RWPE1 (cell line): Measurements from ENCODE around the gene AGER.
A peak's percentile ranks its signal among the peaks of the same experiment; 100 is the strongest.

Experiments used
- CTCF ChIA-PET: fragments of 350-600 bp; sonication (Branson Sonifier 250); formaldehyde crosslinking; extraction: SDS; loops from one replicate; lab custom pipeline; 2021; lab: Yijun Ruan, JAX
- POLR2A ChIA-PET: fragments of 400-600 bp; formaldehyde crosslinking; extraction: SDS; loops from one replicate; lab custom pipeline; 2020; ENCODE audit warnings: antibody characterized with exemption; ENCODE audit not compliant: low non-redundant PET; lab: Yijun Ruan, JAX
- DNase-seq: peaks from one replicate; pipeline ENCODE4 v3.0.0; 2012; ENCODE audit warnings: low spot score
- H3K27ac ChIP-seq: fragments of 450-650 bp; 2 replicates; pipeline ENCODE4 v1.5.1; 2017
- TF ChIP-seq, protein P1 (sequence below): fragments of 450-650 bp; conservative IDR thresholded peaks from 2 replicates; pipeline ENCODE4 v1.5.1; 2017; ENCODE audit warnings: low read depth, mild to moderate bottlenecking

The AGER gene

DNA sequence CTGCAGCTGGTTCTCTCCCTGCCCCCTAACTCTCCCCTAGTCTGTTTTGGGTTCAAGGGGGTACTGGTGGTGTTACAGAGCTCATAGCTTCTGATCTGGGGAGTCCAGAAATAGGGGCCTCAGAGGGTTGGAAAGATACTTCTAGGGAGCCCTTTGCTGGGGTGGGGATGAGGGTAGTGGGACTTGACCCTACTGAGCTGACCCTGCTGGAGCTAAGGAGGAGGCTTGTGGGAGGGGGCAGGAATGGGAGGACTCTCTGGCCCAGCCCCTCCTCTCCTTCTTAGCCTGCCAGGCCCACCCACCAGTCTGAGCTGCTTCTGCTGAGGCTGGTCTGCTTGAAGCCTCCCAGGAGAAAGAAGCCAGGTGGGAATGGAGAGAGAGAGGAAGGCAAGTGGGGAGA is 19.8 kb downstream of the AGER start, which contains the start of gene EGFL8:
Gene EGFL8 (plus strand): TSS at position 301 of the 400 bp plus-strand sequence. CDS start 1,571 bp downstream, outside the sequence.
- POLR2A ChIA-PET, result no interaction called here
- DNase-seq, result no peak

DNA sequence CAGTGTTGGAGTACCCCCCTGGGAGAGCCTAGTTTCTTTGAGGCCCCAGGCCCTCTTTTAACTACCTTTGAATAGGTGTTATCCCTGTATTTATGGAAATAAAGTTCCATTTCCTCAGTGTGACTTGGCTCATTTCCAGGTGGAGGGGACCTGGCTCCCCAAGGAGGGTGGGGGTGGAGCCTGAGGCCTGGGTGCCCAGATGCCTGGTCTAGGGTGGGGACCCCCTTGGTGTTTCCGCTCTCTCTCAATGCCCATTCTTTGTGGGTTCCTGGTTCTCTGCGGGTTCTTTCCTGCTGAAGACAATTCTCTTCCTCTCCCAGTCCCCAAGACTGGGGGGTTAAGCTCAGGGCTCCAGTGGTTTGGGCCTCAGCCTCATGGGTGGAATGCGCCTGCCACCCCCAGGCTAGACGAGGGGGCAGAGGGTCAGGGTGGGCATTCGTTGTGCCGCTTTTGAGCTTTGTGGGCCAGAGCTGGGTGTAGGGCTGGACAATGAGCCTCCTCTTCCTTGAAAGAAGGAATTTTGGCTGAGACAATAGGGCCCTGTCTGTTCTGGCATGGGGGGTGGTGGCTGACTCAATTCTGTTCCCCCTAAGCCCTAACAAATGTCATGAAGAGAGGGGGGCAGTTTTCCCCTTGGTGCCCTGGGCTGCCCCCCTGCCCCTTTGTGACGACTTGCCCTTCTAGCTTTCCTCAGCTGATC is 20.3 kb downstream of the AGER start:
- ChIA-PET POLR2A (no interaction called here), CTCF (interaction anchor here (0.9 kb wide), 1 partner anchor 28 kb away, joined by 3 read pairs; no protein-coding TSS in a partner anchor)
- no peak for DNase-seq
- TF ChIP-seq, protein P1, sequence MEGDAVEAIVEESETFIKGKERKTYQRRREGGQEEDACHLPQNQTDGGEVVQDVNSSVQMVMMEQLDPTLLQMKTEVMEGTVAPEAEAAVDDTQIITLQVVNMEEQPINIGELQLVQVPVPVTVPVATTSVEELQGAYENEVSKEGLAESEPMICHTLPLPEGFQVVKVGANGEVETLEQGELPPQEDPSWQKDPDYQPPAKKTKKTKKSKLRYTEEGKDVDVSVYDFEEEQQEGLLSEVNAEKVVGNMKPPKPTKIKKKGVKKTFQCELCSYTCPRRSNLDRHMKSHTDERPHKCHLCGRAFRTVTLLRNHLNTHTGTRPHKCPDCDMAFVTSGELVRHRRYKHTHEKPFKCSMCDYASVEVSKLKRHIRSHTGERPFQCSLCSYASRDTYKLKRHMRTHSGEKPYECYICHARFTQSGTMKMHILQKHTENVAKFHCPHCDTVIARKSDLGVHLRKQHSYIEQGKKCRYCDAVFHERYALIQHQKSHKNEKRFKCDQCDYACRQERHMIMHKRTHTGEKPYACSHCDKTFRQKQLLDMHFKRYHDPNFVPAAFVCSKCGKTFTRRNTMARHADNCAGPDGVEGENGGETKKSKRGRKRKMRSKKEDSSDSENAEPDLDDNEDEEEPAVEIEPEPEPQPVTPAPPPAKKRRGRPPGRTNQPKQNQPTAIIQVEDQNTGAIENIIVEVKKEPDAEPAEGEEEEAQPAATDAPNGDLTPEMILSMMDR, result no peak
- H3K27ac ChIP-seq, result peak overlapping the region; percentile 9; the same call in 1 of the 2 replicates

More for the DNA sequence above, 19.8 kb downstream of the AGER start, which contains the start of gene EGFL8:
- peak within 1 kb of the TSS; percentile 9; the same call in 1 of the 2 replicates for H3K27ac ChIP-seq
- CTCF ChIA-PET, result interaction anchor here (0.9 kb wide), 1 partner anchor 29 kb away, joined by 3 read pairs; no protein-coding TSS in a partner anchor
- TF ChIP-seq, protein P1, result no peak

DNA sequence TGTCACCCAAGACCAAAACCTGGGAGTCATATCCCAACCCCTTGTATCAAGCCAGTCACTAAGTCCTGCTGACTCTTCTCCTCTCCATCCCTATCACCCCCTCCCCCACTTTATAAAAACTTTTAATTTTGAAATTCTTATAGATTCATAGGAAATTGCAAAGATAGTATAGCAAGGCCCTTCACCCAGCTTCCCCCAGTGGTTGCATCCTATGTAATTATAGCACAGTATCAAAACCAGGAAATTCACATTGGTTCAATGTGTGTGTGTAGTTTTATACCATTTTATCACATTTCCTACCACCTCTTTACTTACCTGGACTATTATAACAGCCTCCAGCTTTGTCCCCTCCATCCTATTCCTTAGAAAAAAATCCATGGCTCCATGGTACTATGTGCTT is 26.0 kb downstream of the AGER start:
- CTCF ChIA-PET, result no interaction called here
- H3K27ac ChIP-seq, result no peak overlapping the region
- DNase-seq, result no peak
- POLR2A ChIA-PET, result no interaction called here
- TF ChIP-seq, protein P1, result no peak

GRCh38 chr6:32156891-32157290 is 27.2 kb downstream of the AGER start:
- TF ChIP-seq, protein P1, result no peak
- H3K27ac ChIP-seq, result no peak overlapping the region
- CTCF ChIA-PET, result no interaction called here
- POLR2A ChIA-PET, result no interaction called here
- no peak for DNase-seq

DNA sequence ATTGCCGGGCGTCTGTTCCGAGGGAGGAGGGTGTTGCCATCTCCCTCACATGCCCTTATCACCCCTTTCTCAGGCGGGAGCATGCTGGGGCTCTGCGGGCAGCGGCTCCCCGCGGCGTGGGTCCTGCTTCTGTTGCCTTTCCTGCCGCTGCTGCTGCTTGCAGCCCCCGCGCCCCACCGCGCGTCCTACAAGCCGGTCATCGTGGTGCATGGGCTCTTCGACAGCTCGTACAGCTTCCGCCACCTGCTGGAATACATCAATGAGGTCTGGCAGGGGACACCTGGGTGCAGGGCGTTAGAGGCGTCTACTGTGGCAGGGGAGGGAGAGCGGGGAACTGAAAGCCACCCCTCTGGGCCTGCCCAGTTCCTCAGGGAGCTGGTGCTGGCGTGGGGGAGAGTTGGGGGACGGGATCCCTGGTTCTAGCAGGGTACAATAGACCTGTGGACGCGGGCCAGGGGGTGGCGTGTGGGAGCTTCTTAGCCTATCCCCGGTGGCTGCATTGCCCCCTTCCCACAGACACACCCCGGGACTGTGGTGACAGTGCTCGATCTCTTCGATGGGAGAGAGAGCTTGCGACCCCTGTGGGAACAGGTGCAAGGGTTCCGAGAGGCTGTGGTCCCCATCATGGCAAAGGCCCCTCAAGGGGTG is 29.4 kb downstream of the AGER start:
- peak overlapping the region; percentile 97 for H3K27ac ChIP-seq
- POLR2A ChIA-PET, result interaction anchor here (1.0 kb wide), 1 partner anchor 36 kb away, joined by 3 read pairs; no protein-coding TSS in a partner anchor
- CTCF ChIA-PET, result interaction anchor here (0.5 to 1.3 kb wide), 9 partner anchors 14 to 1513 kb away, joined by 3 to 22 read pairs (median 3); no protein-coding TSS in a partner anchor
- DNase-seq, result peak; percentile 67
- TF ChIP-seq, protein P1, result peak; percentile 70
